Measurements from ENCODE around the gene DNAJC17. TPM values are rescaled to one million over a fixed set of nuclear protein-coding genes. Genes with fewer than 3 reads are reported as not detected.
A peak's percentile ranks its signal among the peaks of the same experiment; 100 is the strongest.

Gene DNAJC17
- total RNA-seq, 1 donor from 2014 or later: 54.3 TPM

DNA sequence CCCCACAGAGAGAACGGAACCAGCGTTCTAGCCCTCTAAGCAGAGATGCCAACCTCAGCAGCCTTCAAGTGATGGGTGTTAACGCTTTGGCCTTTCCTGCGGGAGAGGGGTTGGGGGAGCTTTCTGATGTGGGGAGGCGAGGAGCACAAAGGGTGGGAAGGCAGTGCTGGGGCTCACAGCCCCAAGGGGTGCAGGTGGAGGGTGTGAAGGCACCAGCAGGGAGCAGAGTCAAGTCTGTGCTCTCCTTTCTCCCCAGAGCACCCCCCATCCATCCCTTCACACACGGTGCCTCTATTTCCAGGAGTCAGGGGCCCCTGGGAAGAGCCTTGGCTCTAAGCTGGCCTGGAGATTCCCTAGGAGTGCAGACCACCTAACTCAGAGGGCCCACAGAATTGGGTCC is 33.4 kb downstream of the DNAJC17 start:
- H3K9me3 Mint-ChIP-seq: no peaks in the 10 kb centered on the region
- H3K4me1 Mint-ChIP-seq: peaks cover 22% of the 10 kb centered on the region

DNA sequence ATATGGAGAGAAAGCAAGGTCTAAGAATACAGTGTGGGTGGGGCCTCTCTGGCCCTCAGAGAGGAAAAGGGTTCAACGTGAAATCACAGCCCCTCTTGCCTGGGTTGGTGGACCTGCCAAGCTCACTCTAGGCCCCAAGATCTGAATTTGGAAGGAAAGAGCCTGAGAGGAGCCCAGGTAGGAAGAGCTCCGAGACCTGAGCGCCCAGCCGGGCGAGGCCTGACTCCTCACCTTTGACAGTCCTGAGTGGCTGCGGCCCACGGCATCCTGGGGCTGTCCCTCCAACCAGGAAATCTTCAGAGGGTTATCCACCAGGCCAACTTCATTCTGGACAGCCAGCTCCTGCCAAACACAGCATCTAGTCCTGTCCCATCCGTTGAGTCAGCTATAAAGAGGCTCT is 33.8 kb downstream of the DNAJC17 start:
- Mint-ChIP-seq H3K27ac (no peak overlapping the region), H3K27me3 (no peaks in the 10 kb centered on the region), H3K9me3 (no peaks in the 10 kb centered on the region), H3K4me1 (peaks cover 25% of the 10 kb centered on the region), H3K36me3 (ENCODE audit: low read depth) (peaks cover 24% of the 10 kb centered on the region), H3K4me3 (no peak overlapping the region)
- DNase-seq: no peak
- intact Hi-C loops (cut with micrococcal nuclease): no loop called here

More for the DNA sequence above, 33.4 kb downstream of the DNAJC17 start:
- intact Hi-C loops (cut with micrococcal nuclease): no loop called here
- no peak for DNase-seq
- peaks cover 25% of the 10 kb centered on the region for H3K36me3 Mint-ChIP-seq (ENCODE audit: low read depth)
- no peak overlapping the region for H3K4me3 Mint-ChIP-seq
- H3K27ac Mint-ChIP-seq: no peak overlapping the region
- no peaks in the 10 kb centered on the region for H3K27me3 Mint-ChIP-seq

GRCh38 chr15:40772014-40772413 is 35.3 kb downstream of the DNAJC17 start:
- no peaks in the 10 kb centered on the region for H3K27me3 Mint-ChIP-seq
- H3K9me3 Mint-ChIP-seq: no peaks in the 10 kb centered on the region
- H3K4me1 Mint-ChIP-seq: peaks cover 23% of the 10 kb centered on the region
- no peak overlapping the region for H3K27ac Mint-ChIP-seq
- intact Hi-C loops (cut with micrococcal nuclease): no loop called here
- no peak for DNase-seq
- no peak overlapping the region for H3K4me3 Mint-ChIP-seq
- H3K36me3 Mint-ChIP-seq (ENCODE audit: low read depth): peaks cover 30% of the 10 kb centered on the region

DNA sequence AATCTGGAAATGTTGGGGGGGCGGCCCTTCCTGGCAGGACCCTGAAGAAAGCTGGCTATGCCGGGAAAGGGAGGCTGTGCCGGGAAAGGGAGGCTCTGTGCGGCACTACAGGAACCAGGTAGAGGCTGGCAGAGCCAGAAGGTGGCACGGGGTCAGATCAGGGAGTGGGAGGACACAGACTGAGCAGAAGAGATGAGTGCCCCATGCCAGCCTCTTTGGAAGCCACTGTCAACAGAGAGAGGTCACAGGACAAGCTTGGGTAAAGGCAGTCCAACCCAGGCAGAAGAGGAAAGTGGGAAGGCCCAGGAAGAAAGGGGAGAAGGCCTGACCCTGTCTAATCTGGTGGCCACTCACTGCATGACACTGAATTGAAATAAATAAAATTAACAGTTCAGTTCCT is 36.0 kb downstream of the DNAJC17 start:
- H3K36me3 Mint-ChIP-seq (ENCODE audit: low read depth): peaks cover 24% of the 10 kb centered on the region
- intact Hi-C loops (cut with micrococcal nuclease): no loop called here
- H3K4me3 Mint-ChIP-seq: no peak overlapping the region
- no peaks in the 10 kb centered on the region for H3K27me3 Mint-ChIP-seq
- H3K4me1 Mint-ChIP-seq: peaks cover 17% of the 10 kb centered on the region
- H3K9me3 Mint-ChIP-seq: no peaks in the 10 kb centered on the region
- H3K27ac Mint-ChIP-seq: no peak overlapping the region
- no peak for DNase-seq

DNA sequence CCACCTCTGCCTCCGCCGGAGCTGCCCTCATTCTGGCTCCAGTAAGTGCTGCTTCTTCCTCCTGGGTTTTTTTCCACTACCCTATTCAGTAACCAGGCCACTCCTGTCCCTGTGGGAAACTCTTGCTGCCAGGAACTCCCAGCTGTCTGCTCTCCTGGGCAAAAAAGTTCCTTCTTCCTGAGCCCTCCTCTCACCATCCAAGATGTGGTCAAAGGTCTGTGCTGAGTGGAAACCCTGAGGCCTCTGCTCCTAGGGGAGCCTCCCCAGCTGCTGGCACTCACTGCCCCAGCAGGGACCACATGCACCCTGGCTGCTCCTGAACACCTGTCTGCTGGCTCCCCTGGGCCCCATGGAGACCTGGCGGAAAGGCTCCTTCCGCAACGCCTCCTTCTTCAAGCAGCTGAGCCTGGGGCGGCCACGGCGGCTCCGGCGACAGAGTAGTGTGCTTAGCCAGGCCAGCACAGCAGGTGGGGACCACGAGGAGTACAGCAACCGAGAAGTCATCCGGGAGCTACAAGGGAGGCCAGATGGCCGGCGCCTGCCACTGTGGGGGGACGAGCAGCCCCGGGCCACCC is 37.0 kb downstream of the DNAJC17 start:
- intact Hi-C loops (cut with micrococcal nuclease): no loop called here
- Mint-ChIP-seq H3K27me3 (no peaks in the 10 kb centered on the region), H3K36me3 (ENCODE audit: low read depth) (peaks cover 21% of the 10 kb centered on the region), H3K4me1 (peaks cover 24% of the 10 kb centered on the region), H3K9me3 (no peaks in the 10 kb centered on the region), H3K4me3 (peak overlapping the region; percentile 63), H3K27ac (peak overlapping the region; percentile 83)
- DNase-seq: no peak

DNA sequence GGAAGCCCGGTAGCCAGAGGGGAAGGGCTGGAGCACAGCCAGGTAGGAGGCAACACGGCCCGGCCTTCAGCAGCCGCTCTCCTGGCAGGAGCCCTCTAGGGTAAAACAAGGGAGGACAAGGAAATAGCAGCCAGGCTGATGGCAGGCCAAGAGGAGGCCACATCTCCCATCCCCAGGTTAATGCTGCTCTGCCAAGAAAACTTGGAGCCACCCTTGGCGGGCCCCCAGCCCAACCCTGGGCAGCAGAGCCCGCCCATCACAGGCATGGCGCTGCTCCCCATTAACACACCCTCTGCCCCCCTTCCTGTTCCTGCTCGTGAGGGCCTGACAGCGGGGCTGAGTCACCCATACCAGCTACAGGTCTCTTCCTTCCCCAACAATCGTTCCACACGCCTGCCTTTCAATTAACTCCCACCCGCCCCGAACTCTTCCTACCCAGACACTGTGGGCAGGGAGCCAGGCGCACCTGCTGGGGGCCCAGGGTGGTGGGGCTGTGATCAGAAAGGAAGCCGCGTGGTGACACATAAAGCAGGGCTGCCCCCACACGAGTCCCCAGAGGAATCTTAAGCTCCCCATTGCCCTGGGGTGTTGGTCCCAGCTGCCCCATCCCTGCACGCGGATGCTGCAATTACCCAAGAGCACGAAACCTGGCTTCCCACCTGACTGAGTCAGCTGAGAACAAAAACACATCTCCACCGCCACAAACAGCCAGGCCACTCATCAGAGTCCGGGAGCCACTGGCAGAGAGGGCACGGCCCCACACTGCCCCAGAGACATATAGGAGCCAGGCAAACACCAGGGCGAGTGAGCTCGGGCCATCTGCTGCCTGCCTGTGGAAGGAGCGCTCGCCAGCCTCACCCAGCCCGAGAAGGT is 37.8 kb downstream of the DNAJC17 start, which contains the start of gene C15orf62:
TSS of gene C15orf62 (plus strand) at position 707 of the 873 bp plus-strand sequence. CDS start 516 bp downstream, outside the sequence.
- H3K4me3 Mint-ChIP-seq: peak within 1 kb of the TSS; percentile 63
- peak; percentile 79 for DNase-seq

DNA sequence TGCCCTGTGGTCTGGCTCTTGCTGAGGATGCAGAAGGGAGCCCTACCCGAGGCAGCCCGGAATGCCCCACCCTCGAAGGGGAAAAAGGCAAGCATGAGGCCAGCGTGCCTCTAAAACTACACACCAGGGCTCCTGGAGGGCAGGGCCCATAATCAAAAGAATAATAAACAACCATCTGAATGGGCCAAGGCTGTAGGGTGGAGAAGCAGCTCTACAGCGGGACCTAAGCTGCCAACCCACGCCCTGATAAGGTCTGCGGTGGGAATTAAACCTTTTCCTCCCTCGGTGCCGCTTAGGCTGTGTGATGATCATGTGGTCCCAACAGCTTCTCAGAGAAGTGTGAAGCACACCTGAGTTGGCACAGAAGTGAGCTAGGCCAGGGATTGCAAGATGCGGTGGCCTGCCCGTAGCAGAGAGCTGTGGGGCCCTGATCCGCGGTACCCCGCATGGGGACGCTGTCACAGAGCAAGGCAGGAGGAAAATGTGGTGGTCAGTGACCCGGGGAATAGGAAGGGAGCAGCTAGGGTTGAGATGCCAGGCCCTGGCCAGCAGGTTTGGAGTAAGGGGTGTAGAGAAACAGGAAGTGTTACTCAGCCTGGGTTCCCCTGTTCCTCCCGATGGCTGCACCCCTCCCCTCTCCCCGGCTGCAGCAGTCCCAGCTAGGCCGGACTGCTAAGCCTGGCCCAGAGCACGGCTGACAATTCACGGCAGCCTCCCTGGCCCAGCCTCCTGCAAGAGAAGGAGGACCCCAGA is 38.6 kb downstream of the DNAJC17 start:
- no peak for DNase-seq
- peaks cover 31% of the 10 kb centered on the region for H3K4me1 Mint-ChIP-seq
- no peaks in the 10 kb centered on the region for H3K9me3 Mint-ChIP-seq
- intact Hi-C loops (cut with micrococcal nuclease): loop anchor here (10.0 kb wide), 2 partner anchors 174 to 204 kb away; partner anchors contain the start of genes CCDC32, KNL1 and RPUSD2
- H3K4me3 Mint-ChIP-seq: peak overlapping the region; percentile 63
- peaks cover 17% of the 10 kb centered on the region for H3K36me3 Mint-ChIP-seq (ENCODE audit: low read depth)
- peak overlapping the region; percentile 83 for H3K27ac Mint-ChIP-seq
- H3K27me3 Mint-ChIP-seq: no peaks in the 10 kb centered on the region

More for the DNA sequence above, 37.8 kb downstream of the DNAJC17 start, which contains the start of gene C15orf62:
- Mint-ChIP-seq H3K9me3 (no peaks in the 10 kb centered on the region), H3K27me3 (no peaks in the 10 kb centered on the region), H3K4me1 (peaks cover 29% of the 10 kb centered on the region), H3K27ac (peak within 1 kb of the TSS; percentile 83), H3K36me3 (ENCODE audit: low read depth) (peaks cover 17% of the 10 kb centered on the region)
- intact Hi-C loops (cut with micrococcal nuclease): loop anchor here (10.0 kb wide), 2 partner anchors 175 to 205 kb away; partner anchors contain the start of genes CCDC32, KNL1 and RPUSD2

GRCh38 chr15:40767838-40768500 is 39.3 kb downstream of the DNAJC17 start:
- no peaks in the 10 kb centered on the region for H3K27me3 Mint-ChIP-seq
- peaks cover 36% of the 10 kb centered on the region for H3K4me1 Mint-ChIP-seq
- no peak overlapping the region for H3K27ac Mint-ChIP-seq
- DNase-seq: no peak
- intact Hi-C loops (cut with micrococcal nuclease): loop anchor here (10.0 kb wide), 2 partner anchors 173 to 203 kb away; partner anchors contain the start of genes CCDC32, KNL1 and RPUSD2
- no peak overlapping the region for H3K4me3 Mint-ChIP-seq
- no peaks in the 10 kb centered on the region for H3K9me3 Mint-ChIP-seq
- H3K36me3 Mint-ChIP-seq (ENCODE audit: low read depth): peaks cover 14% of the 10 kb centered on the region

- no peak for DNase-seq
- intact Hi-C loops (cut with micrococcal nuclease): loop anchor here (10.0 kb wide), 2 partner anchors 172 to 202 kb away; partner anchors contain the start of genes CCDC32, KNL1 and RPUSD2
- no peaks in the 10 kb centered on the region for H3K27me3 Mint-ChIP-seq
- H3K4me3 Mint-ChIP-seq: no peak overlapping the region
- H3K9me3 Mint-ChIP-seq: no peaks in the 10 kb centered on the region
- peaks cover 12% of the 10 kb centered on the region for H3K36me3 Mint-ChIP-seq (ENCODE audit: low read depth)
- peaks cover 37% of the 10 kb centered on the region for H3K4me1 Mint-ChIP-seq
- H3K27ac Mint-ChIP-seq: no peak overlapping the region
These were observed 40.1 kb downstream of the DNAJC17 start for GRCh38 chr15:40766906-40767837.

- no peak overlapping the region for H3K4me3 Mint-ChIP-seq
- H3K9me3 Mint-ChIP-seq: no peaks in the 10 kb centered on the region
- DNase-seq: no peak
- H3K27me3 Mint-ChIP-seq: no peaks in the 10 kb centered on the region
- intact Hi-C loops (cut with micrococcal nuclease): loop anchor here (10.0 kb wide), 2 partner anchors 172 to 202 kb away; partner anchors contain the start of genes CCDC32, KNL1 and RPUSD2
- peaks cover 11% of the 10 kb centered on the region for H3K36me3 Mint-ChIP-seq (ENCODE audit: low read depth)
- H3K27ac Mint-ChIP-seq: no peak overlapping the region
- peaks cover 37% of the 10 kb centered on the region for H3K4me1 Mint-ChIP-seq
These were observed 41.0 kb downstream of the DNAJC17 start for GRCh38 chr15:40766194-40766815.

DNA sequence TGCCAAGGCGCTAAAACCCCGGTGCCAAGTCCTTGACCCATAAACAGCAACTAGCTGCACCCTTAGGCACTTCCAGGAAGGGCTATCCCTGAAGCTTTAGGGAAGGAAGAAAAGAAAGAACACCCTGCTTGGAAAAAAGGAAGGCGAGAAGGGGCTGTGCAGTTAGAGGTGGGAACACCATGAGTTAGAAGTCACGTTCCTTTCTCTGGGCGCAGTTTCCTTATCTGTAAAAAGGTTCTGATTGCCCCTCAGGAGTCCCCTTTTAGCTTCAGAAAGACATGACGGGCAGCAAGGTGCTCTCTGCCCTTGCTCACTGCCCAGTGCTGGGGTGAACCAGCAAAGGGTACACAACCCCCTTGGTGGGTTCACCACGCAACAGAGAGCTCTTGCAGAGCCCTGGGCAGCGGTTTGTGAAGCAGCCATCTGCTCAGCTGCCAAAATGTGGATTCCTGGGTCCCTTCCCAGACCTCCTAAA is 42.6 kb downstream of the DNAJC17 start:
- peak; percentile 65 for DNase-seq
- Mint-ChIP-seq H3K27me3 (peaks cover 2% of the 10 kb centered on the region), H3K9me3 (no peaks in the 10 kb centered on the region), H3K4me3 (peak overlapping the region; percentile 76), H3K4me1 (peaks cover 32% of the 10 kb centered on the region), H3K27ac (peak overlapping the region; percentile 89), H3K36me3 (ENCODE audit: low read depth) (peaks cover 9% of the 10 kb centered on the region)
- intact Hi-C loops (cut with micrococcal nuclease): loop anchor here (1.0 to 10.0 kb wide), 5 partner anchors 9 to 200 kb away; partner anchors contain the start of genes CCDC32, KNL1, RAD51 and RMDN3

Data from activated CD4-positive, alpha-beta T cell treated with anti-CD3 and anti-CD28 coated beads, Interleukin-2, amount 10 ng/mL, durations not matched to agents 24 days and 14 days (primary cell).